ENCODE data around the gene CEP76. TPM values are rescaled to one million over a fixed set of nuclear protein-coding genes. Genes with fewer than 3 reads are reported as not detected.

Gene CEP76
- total RNA-seq, 1 donor from 2014 or later: 17.5 TPM

DNA sequence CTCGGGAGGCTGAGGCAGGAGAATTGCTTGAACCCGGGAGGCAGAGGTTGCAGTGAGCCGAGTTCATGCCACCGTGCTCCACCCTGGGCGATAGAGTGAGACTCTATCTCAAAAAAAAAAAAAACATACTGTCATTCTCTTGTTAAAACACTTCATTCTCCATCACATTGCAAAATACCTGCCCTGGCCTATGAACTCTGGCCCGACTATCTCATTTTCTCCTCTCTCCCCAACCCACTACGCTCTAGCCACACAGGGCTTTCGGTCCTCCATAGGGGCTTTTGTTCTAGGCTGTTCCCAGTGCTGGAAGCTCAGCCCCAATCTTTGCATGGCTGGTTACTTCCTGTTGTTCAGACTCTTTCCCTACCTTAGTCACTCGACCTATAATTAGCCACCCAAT is 10.3 kb downstream of the CEP76 start:
- intact Hi-C loops (cut with micrococcal nuclease): no loop called here
- peak overlapping the region; percentile 12 for H3K27ac Mint-ChIP-seq
- peaks cover 23% of the 10 kb centered on the region for H3K36me3 Mint-ChIP-seq (ENCODE audit: low read depth)
- no peaks in the 10 kb centered on the region for H3K9me3 Mint-ChIP-seq
- H3K27me3 Mint-ChIP-seq (ENCODE audit: insufficient read depth): no peaks in the 10 kb centered on the region
- DNase-seq (ENCODE audit: low spot score): no peak
- H3K4me3 Mint-ChIP-seq: no peak overlapping the region
- H3K4me1 Mint-ChIP-seq (ENCODE audit: low read depth): peaks cover 30% of the 10 kb centered on the region

DNA sequence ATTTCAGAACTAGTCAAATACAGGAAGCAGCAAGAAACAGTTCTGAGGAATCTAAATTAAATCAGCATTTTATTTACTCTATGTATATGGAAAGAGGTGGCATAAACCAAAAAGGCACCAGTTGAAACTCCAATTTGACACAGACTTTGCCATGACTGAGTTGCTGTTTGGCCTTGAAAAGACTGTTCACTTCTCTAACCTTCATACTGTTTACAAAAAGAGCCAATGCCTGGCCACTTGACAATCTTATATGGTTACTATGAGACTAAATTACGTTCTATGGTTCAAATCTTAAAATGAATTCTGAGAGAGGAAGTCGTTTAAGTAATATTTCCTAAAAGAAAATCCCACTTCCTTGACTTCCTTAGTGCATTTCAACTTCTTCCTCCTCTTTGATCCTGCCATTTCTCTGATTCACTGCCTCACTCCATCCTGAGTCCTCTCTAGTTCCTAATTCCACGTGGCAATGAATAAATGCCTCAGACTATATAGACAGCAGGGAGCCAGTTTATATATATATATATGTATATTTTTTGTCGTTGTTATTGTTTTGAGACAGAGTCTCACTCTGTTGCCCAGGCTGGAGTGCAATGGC is 13.2 kb downstream of the CEP76 start:
- H3K27me3 Mint-ChIP-seq (ENCODE audit: insufficient read depth): no peaks in the 10 kb centered on the region
- no peaks in the 10 kb centered on the region for H3K9me3 Mint-ChIP-seq
- no peak for DNase-seq (ENCODE audit: low spot score)
- intact Hi-C loops (cut with micrococcal nuclease): no loop called here
- H3K4me1 Mint-ChIP-seq (ENCODE audit: low read depth): peaks cover 28% of the 10 kb centered on the region
- H3K36me3 Mint-ChIP-seq (ENCODE audit: low read depth): peaks cover 19% of the 10 kb centered on the region
- H3K27ac Mint-ChIP-seq: no peak overlapping the region
- no peak overlapping the region for H3K4me3 Mint-ChIP-seq

DNA sequence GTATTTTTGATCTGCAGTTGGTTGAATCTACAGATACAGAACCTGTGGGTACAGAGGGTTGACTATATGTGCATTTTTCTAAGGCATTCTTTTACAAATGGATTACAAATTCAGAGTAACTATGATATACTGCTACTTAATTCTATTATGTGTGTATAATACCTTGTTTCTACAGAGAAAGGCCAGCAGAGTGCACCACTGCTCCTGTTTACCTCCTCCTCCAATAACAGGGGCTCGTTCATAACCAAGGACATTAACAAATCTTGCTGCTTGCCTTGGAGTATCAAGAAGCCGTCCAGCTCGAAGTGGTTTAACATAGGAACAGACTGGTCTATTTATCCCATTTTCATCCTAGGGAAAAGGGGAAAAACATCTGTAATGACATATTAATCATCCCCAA is 16.4 kb downstream of the CEP76 start:
- Mint-ChIP-seq H3K27ac (no peak overlapping the region), H3K4me1 (ENCODE audit: low read depth) (peaks cover 9% of the 10 kb centered on the region), H3K36me3 (ENCODE audit: low read depth) (peaks cover 10% of the 10 kb centered on the region), H3K27me3 (ENCODE audit: insufficient read depth) (no peaks in the 10 kb centered on the region), H3K4me3 (no peak overlapping the region), H3K9me3 (no peaks in the 10 kb centered on the region)
- intact Hi-C loops (cut with micrococcal nuclease): no loop called here
- DNase-seq (ENCODE audit: low spot score): no peak

DNA sequence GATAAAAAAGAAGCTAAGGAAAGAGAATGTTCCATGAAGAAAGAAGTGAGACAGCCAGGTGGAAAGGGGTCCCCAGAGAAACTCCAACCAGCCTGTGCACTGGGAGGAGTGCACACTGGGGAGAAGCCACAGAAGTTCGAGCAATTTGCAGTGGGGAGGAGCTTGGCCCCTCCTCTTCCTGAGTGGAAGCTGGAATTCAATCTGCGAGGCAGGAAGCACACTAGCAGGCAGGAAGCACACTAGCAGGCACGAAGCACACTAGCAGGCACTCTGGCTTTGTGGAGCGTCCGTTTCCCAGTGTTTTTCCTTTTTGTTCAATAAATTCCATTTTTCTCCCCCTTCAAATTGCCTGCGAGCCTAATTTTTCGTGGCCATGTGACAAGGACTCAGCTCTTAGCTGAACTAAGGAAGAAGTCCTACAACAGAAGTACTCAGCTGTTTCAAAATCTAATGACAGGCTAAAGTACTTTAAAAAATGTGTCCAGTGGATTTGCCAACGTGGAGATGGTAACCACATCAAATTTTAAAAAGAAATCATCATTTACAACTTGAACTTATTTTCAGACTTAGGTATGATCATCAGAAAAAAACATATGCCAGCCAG is 23.2 kb downstream of the CEP76 start:
- peaks cover 13% of the 10 kb centered on the region for H3K36me3 Mint-ChIP-seq (ENCODE audit: low read depth)
- H3K27ac Mint-ChIP-seq: peak overlapping the region; percentile 83
- peaks cover 13% of the 10 kb centered on the region for H3K4me1 Mint-ChIP-seq (ENCODE audit: low read depth)
- DNase-seq (ENCODE audit: low spot score): no peak
- H3K4me3 Mint-ChIP-seq: peak overlapping the region; percentile 30
- intact Hi-C loops (cut with micrococcal nuclease): no loop called here
- no peaks in the 10 kb centered on the region for H3K9me3 Mint-ChIP-seq
- H3K27me3 Mint-ChIP-seq (ENCODE audit: insufficient read depth): no peaks in the 10 kb centered on the region

DNA sequence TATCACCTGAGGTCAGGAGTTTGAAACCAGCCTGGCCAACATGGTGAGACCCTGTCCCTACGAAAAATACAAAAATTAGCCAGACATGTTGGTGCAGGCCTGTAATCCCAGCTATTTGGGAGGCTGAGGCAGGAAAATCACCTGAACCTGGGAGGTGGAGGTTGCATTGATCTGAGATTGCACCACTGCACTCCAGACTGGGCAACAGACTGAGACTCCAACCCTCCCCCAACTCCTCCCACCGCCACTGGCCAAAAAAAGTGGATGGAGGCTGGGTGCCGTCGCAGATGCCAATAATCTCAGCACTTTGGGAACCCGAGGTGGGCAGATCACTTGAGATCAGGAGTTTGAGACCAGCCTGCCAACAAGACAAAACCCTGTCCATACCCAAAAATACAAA is 34.5 kb downstream of the CEP76 start:
- Mint-ChIP-seq H3K9me3 (no peaks in the 10 kb centered on the region), H3K4me3 (no peak overlapping the region), H3K27ac (no peak overlapping the region), H3K36me3 (ENCODE audit: low read depth) (peaks cover 2% of the 10 kb centered on the region), H3K4me1 (ENCODE audit: low read depth) (peaks cover 3% of the 10 kb centered on the region), H3K27me3 (ENCODE audit: insufficient read depth) (no peaks in the 10 kb centered on the region)
- no peak for DNase-seq (ENCODE audit: low spot score)
- intact Hi-C loops (cut with micrococcal nuclease): no loop called here

DNA sequence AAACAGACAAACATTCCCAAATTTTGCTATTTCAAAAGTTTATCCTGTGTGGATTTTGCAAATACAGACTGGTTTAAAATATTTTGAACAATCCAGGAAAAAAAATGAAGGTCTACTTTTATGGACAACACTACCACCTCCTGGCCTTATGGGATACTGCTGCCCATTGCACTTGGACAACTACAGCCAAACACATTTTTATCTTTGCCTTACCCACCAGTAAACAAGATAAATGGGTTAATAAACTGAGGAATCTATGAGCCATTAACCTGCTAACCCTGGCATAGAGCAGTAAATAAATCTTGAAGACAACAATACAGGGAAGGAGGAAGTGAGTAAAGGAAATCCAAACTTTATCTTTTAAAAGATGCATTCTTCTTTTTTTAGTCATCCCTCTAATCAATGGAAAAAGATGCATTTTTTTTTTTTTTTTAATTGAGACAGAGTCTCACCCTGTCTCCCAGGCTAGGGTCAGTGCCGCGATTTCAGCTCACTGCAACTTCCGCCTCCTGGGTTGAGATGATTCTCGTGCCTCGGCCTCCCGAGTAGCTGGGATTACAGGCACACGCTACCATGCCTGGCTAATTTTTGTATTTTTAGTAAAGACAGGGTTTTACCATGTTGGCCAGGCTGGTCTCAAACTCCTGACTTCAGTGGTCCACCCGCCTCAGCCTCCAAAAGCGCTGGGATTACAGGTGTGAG is 42.5 kb downstream of the CEP76 start:
- Mint-ChIP-seq H3K4me1 (ENCODE audit: low read depth) (peaks cover 28% of the 10 kb centered on the region), H3K27me3 (ENCODE audit: insufficient read depth) (peaks cover 24% of the 10 kb centered on the region), H3K4me3 (no peak overlapping the region), H3K9me3 (no peaks in the 10 kb centered on the region), H3K36me3 (ENCODE audit: low read depth) (peaks cover under 1% of the 10 kb centered on the region), H3K27ac (no peak overlapping the region)
- intact Hi-C loops (cut with micrococcal nuclease): loop anchor here (1.0 to 5.0 kb wide), 8 partner anchors 43 to 808 kb away; partner anchors contain the start of genes AFG3L2, CEP76, CHMP1B and PRELID3A
- no peak for DNase-seq (ENCODE audit: low spot score)

DNA sequence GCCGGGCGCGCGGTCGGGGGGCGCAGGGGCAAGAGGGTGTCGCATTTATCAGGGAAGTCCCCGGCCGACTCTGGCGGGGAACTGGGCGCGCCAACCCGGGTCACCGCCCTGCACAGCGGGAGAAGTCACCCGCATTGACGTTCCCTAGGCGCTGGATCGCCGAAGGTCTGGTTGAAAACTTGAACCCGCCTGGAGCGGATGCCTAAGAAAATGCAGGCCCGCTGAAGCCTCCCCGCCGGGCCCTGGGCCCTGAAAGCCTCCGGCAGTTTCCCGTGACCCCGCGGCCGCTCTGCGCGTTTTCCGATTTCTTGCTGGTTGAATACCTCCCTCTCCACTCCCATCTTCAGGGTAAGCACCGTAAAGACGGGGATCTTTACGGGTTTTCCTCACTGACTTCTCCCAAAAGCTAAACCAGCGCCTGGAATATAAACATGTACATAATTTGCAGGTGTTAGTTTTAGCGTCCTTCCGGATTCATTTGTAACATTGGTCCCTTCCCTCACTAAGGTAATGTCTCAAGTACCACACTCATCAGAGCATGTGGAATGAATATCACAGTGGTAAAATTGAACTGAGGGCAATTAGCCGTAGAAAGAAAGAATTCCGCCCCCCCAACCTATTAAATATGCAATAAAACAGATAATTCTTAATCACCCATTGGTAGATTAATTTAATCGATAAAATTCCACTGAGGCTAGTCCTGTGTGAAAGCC is 43.9 kb downstream of the CEP76 start:
- Mint-ChIP-seq H3K4me3 (peak overlapping the region; percentile 84), H3K36me3 (ENCODE audit: low read depth) (peaks cover 2% of the 10 kb centered on the region), H3K9me3 (no peaks in the 10 kb centered on the region), H3K4me1 (ENCODE audit: low read depth) (peaks cover 32% of the 10 kb centered on the region), H3K27me3 (ENCODE audit: insufficient read depth) (peaks cover 27% of the 10 kb centered on the region), H3K27ac (peak overlapping the region; percentile 47)
- no peak for DNase-seq (ENCODE audit: low spot score)
- intact Hi-C loops (cut with micrococcal nuclease): loop anchor here (1.0 to 5.0 kb wide), 6 partner anchors 24 to 806 kb away; partner anchors contain the start of genes CEP76, CHMP1B, PRELID3A and PSMG2

DNA sequence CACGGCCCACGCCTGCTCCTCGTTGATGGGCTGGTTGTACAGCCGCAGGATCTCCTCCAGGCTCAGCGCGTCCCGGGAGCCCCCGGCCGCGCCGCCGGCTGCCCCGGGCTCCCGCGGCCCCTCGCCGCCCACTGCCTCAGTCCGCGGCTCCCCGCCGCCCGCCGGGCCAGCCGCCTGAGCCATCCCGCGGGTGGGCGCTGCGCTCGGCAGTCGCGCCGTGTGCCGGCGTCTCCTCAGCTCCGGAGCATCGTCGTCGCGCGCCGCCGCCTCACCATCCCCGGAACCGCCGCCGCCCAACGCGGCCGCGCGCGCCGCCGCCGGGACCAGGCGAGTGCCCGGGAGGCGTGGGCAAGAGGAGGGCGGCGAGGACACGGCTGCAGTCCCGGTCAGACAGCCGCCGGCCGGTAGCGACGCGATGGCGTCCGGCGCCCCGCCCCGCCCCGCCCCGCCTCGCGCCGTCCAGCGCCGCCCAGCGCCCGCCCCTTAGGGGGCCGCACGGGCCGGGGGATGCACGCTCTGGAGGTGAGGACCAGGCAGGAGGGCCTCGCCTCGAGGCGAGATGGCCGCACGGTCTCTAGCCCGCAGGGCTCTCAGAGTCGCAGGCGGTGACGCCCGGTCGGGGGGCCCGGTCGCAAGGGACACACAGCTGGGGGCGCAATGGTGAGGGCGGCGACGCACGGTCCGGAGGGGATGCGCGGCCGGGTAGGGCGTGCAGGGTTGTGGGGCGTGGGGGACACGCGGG is 44.7 kb downstream of the CEP76 start, which contains the start of gene SPIRE1:
SPIRE1 (minus strand) TSS at position 424 of the 742 bp plus-strand sequence; CDS start at position 183, 241 bp downstream.
- Mint-ChIP-seq H3K4me3 (peak within 1 kb of the TSS; percentile 84), H3K27ac (peak within 1 kb of the TSS; percentile 47), H3K9me3 (no peaks in the 10 kb centered on the region), H3K36me3 (ENCODE audit: low read depth) (peaks cover 2% of the 10 kb centered on the region), H3K27me3 (ENCODE audit: insufficient read depth) (peaks cover 27% of the 10 kb centered on the region), H3K4me1 (ENCODE audit: low read depth) (peaks cover 35% of the 10 kb centered on the region)
- intact Hi-C loops (cut with micrococcal nuclease): loop anchor here (1.0 to 5.0 kb wide), 6 partner anchors 24 to 806 kb away; partner anchors contain the start of genes CEP76, CHMP1B, PRELID3A and PSMG2
- DNase-seq (ENCODE audit: low spot score): peak; percentile 38

DNA sequence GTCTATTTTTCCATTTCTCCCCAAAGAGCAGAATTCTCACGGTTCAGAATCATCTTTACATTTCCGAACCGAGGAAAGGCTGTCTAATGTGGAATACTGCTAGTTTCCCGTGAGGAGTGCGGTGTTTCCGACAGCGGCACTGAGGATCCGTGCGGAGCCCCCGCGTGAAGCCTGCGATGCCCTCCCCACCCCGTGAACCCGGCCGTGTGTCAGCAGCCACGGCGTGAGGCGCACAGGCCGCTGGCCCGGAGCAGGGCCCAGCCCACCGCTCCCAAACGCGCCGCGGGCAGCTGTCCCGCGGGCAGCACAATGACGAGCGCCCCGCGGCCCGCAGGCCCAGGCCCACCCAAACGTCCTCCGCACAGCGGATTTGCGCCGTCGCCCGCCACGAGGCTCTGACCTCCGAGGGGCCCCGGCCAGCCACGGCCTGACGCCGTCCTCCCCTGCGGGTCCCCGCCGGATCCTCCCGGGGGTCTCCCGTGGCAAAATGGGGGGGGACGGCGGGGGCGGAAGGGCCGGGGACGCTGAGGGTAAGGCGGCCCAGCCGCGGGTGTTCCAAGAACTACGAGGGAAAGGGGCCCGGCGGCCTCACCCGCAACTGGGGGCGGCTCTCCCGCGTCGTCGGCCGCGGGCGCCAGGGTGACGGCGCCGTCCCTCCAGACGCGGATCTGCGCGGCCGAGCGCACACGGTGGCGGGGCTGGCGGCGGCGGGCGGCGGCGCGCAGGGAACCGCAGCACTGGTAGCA is 45.4 kb downstream of the CEP76 start:
- peak overlapping the region; percentile 78 for H3K4me3 Mint-ChIP-seq
- peak overlapping the region; percentile 72 for H3K27ac Mint-ChIP-seq
- peaks cover 27% of the 10 kb centered on the region for H3K27me3 Mint-ChIP-seq (ENCODE audit: insufficient read depth)
- peaks cover 40% of the 10 kb centered on the region for H3K4me1 Mint-ChIP-seq (ENCODE audit: low read depth)
- no peak for DNase-seq (ENCODE audit: low spot score)
- intact Hi-C loops (cut with micrococcal nuclease): loop anchor here (5.0 kb wide), 2 partner anchors 250 to 805 kb away; partner anchors contain the start of genes CHMP1B and PRELID3A
- peaks cover 2% of the 10 kb centered on the region for H3K36me3 Mint-ChIP-seq (ENCODE audit: low read depth)
- no peaks in the 10 kb centered on the region for H3K9me3 Mint-ChIP-seq

DNA sequence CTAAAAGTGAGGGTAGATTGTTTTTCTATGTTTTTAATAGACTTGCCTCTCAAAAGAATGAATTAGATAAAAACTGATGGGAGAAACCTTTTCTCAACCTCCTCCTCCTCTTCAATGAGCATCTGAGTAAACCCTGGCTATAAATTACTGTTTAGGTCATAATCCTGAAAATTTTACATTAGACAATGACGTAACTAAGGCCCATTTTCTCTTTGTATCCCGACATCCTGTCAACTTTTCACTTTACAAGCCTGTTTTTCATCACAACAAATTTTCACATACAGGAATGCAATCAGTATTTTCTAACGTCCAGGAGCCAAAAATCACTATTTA is 46.0 kb downstream of the CEP76 start:
- H3K27me3 Mint-ChIP-seq (ENCODE audit: insufficient read depth): peaks cover 29% of the 10 kb centered on the region
- DNase-seq (ENCODE audit: low spot score): no peak
- intact Hi-C loops (cut with micrococcal nuclease): loop anchor here (5.0 kb wide), 2 partner anchors 249 to 804 kb away; partner anchors contain the start of genes CHMP1B and PRELID3A
- H3K4me1 Mint-ChIP-seq (ENCODE audit: low read depth): peaks cover 45% of the 10 kb centered on the region
- peaks cover 3% of the 10 kb centered on the region for H3K36me3 Mint-ChIP-seq (ENCODE audit: low read depth)
- peak overlapping the region; percentile 72 for H3K27ac Mint-ChIP-seq
- H3K9me3 Mint-ChIP-seq: no peaks in the 10 kb centered on the region
- H3K4me3 Mint-ChIP-seq: peak overlapping the region; percentile 78

DNA sequence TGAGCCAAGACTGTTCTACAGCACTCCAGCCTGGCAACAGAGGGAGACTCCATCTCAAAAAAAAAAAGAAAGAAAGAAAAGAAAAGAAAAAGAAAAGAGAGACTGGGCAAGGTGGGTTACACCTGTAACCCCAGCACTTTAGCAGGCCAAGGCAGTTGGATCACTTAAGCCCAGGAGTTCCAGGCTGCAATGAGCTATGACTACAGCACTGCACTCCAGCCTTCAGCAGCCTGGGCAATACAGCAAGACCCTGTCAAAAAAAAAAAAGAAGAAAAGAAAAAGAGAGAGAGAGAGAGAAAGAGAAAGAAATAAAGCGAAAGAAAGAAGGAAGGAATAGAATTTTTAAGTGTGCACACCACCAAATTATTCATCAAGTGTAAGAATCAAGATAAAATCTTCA is 47.6 kb downstream of the CEP76 start:
- intact Hi-C loops (cut with micrococcal nuclease): loop anchor here (5.0 kb wide), 2 partner anchors 248 to 803 kb away; partner anchors contain the start of genes CHMP1B and PRELID3A
- peak overlapping the region; percentile 65 for H3K4me3 Mint-ChIP-seq
- H3K27ac Mint-ChIP-seq: no peak overlapping the region
- no peak for DNase-seq (ENCODE audit: low spot score)
- H3K27me3 Mint-ChIP-seq (ENCODE audit: insufficient read depth): peaks cover 34% of the 10 kb centered on the region
- no peaks in the 10 kb centered on the region for H3K9me3 Mint-ChIP-seq
- H3K36me3 Mint-ChIP-seq (ENCODE audit: low read depth): peaks cover 4% of the 10 kb centered on the region
- peaks cover 46% of the 10 kb centered on the region for H3K4me1 Mint-ChIP-seq (ENCODE audit: low read depth)
